KMS-11 (cell line): ENCODE measurements around the gene C1QTNF9B.
A peak's percentile ranks its signal among the peaks of the same experiment; 100 is the strongest.

Experiments
- H2AFZ ChIP-seq: fragments of 200-600 bp; sonication (generic); 2 replicates; pipeline ENCODE4 v1.6.1; 2016; ENCODE audit warnings: antibody characterized with exemption, mixed run types, low read depth
- H3K27ac ChIP-seq: fragments of 200-600 bp; sonication (generic); 2 replicates; pipeline ENCODE4 v1.6.1; 2016; ENCODE audit warnings: mild to moderate bottlenecking, mixed run types
- H3K27me3 ChIP-seq: fragments of 200-600 bp; sonication (generic); 2 replicates; pipeline ENCODE4 v1.6.1; 2017; ENCODE audit warnings: mild to moderate bottlenecking, low read depth, mixed run types, moderate library complexity; ENCODE audit not compliant: insufficient read depth
- H3K36me3 ChIP-seq: fragments of 200-600 bp; sonication (generic); 2 replicates; pipeline ENCODE4 v1.6.1; 2017; ENCODE audit warnings: mild to moderate bottlenecking, mixed run types; ENCODE audit not compliant: insufficient read depth
- H3K4me1 ChIP-seq: fragments of 200-600 bp; sonication (generic); 2 replicates; pipeline ENCODE4 v1.6.1; 2016; ENCODE audit warnings: mild to moderate bottlenecking, low read depth, mixed run types; ENCODE audit not compliant: poor library complexity, severe bottlenecking
- H3K4me2 ChIP-seq: fragments of 200-600 bp; sonication (generic); 2 replicates; pipeline ENCODE4 v1.7.0; 2016; ENCODE audit warnings: mild to moderate bottlenecking, mixed run types
- H3K4me3 ChIP-seq: fragments of 200-600 bp; sonication (generic); IDR thresholded peaks from 2 replicates; pipeline ENCODE4 v1.6.1; 2017; ENCODE audit warnings: low read depth, low read length, mixed read lengths; ENCODE audit not compliant: insufficient read depth
- H3K79me2 ChIP-seq: fragments of 200-600 bp; sonication (generic); 2 replicates; pipeline ENCODE4 v1.6.1; 2016; ENCODE audit warnings: low read depth, mixed run types; ENCODE audit not compliant: insufficient read depth
- H3K9ac ChIP-seq: fragments of 200-600 bp; sonication (generic); 2 replicates; pipeline ENCODE4 v1.6.1; 2016; ENCODE audit warnings: mild to moderate bottlenecking, mixed run types
- H4K20me1 ChIP-seq: fragments of 200-600 bp; sonication (generic); 2 replicates; pipeline ENCODE4 v1.6.1; 2016; ENCODE audit warnings: mild to moderate bottlenecking, mixed run types; ENCODE audit not compliant: insufficient read depth
- CTCF ChIP-seq: fragments of 200-600 bp; sonication (generic); conservative IDR thresholded peaks from 2 replicates; pipeline ENCODE4 v1.6.1; 2017; ENCODE audit warnings: low read depth, mild to moderate bottlenecking, antibody characterized with exemption, low read length, moderate library complexity, mixed read lengths

Gene C1QTNF9B

GRCh38 chr13:23877286-23877685 lies 20.0 kb downstream of the C1QTNF9B start:
- Histone ChIP-seq H3K4me2 (no peak overlapping the region), H3K36me3 (no peaks in the 10 kb centered on the region), H3K27ac (no peak overlapping the region), H2AFZ (no peak overlapping the region), H3K27me3 (no peaks in the 10 kb centered on the region), H3K4me3 (no peak overlapping the region), H3K79me2 (no peaks in the 10 kb centered on the region), H3K4me1 (no peaks in the 10 kb centered on the region), H3K9ac (no peak overlapping the region), H4K20me1 (no peaks in the 10 kb centered on the region)
- no peak for TF ChIP-seq CTCF

GRCh38 chr13:23876265-23876664 lies 21.0 kb downstream of the C1QTNF9B start:
- H2AFZ ChIP-seq, result no peak overlapping the region
- H3K36me3 ChIP-seq, result no peaks in the 10 kb centered on the region
- no peak overlapping the region for H3K9ac ChIP-seq
- no peak overlapping the region for H3K4me2 ChIP-seq
- no peaks in the 10 kb centered on the region for H4K20me1 ChIP-seq
- H3K4me3 ChIP-seq, result no peak overlapping the region
- H3K27me3 ChIP-seq, result no peaks in the 10 kb centered on the region
- H3K4me1 ChIP-seq, result peaks cover 3% of the 10 kb centered on the region
- TF ChIP-seq CTCF, result no peak; the same call in 1 of the 2 replicates
- no peak overlapping the region for H3K27ac ChIP-seq
- no peaks in the 10 kb centered on the region for H3K79me2 ChIP-seq

GRCh38 chr13:23871616-23872220 lies 25.6 kb downstream of the C1QTNF9B start:
- no peak overlapping the region for H2AFZ ChIP-seq
- H3K4me3 ChIP-seq, result no peak overlapping the region
- H3K27me3 ChIP-seq, result no peaks in the 10 kb centered on the region
- H3K79me2 ChIP-seq, result no peaks in the 10 kb centered on the region
- no peaks in the 10 kb centered on the region for H4K20me1 ChIP-seq
- H3K36me3 ChIP-seq, result no peaks in the 10 kb centered on the region
- H3K4me1 ChIP-seq, result peaks cover 14% of the 10 kb centered on the region
- no peak overlapping the region for H3K9ac ChIP-seq
- no peak overlapping the region for H3K27ac ChIP-seq
- H3K4me2 ChIP-seq, result no peak overlapping the region
- TF ChIP-seq CTCF, result peak; percentile 69

GRCh38 chr13:23870356-23871140 lies 26.8 kb downstream of the C1QTNF9B start:
- Histone ChIP-seq H3K4me3 (no peak overlapping the region), H3K79me2 (no peaks in the 10 kb centered on the region), H4K20me1 (no peaks in the 10 kb centered on the region), H3K27ac (no peak overlapping the region), H2AFZ (no peak overlapping the region), H3K9ac (no peak overlapping the region), H3K4me2 (no peak overlapping the region), H3K36me3 (no peaks in the 10 kb centered on the region), H3K27me3 (no peaks in the 10 kb centered on the region), H3K4me1 (peaks cover 14% of the 10 kb centered on the region)
- TF ChIP-seq CTCF, result no peak
